Osteoblast (primary cell): ENCODE data around the gene GIMD1. TPM values are rescaled to one million over a fixed set of nuclear protein-coding genes. Genes with fewer than 3 reads are reported as not detected.

Experiments used
- DNase-seq: peaks from one replicate; pipeline ENCODE4 v3.0.0; 2011; ENCODE audit warnings: low spot score, mixed read lengths; ENCODE audit not compliant: insufficient read length; ENCODE audit errors: missing footprints
- H2AFZ ChIP-seq: 2 replicates; pipeline ENCODE4 v1.6.0; 2011; ENCODE audit warnings: mild to moderate bottlenecking, low read length
- H3K27ac ChIP-seq: 2 replicates; pipeline ENCODE4 v1.5.1; 2011; ENCODE audit warnings: mild to moderate bottlenecking, low read depth, low read length, moderate library complexity
- H3K27me3 ChIP-seq: 2 replicates; pipeline ENCODE4 v1.6.0; 2012; ENCODE audit warnings: mild to moderate bottlenecking, control low read depth, inconsistent platforms, low read length, moderate library complexity; ENCODE audit not compliant: insufficient read depth
- H3K36me3 ChIP-seq: 2 replicates; pipeline ENCODE4 v1.5.1; 2011; ENCODE audit warnings: mild to moderate bottlenecking, low read length, control low read depth, moderate library complexity; ENCODE audit not compliant: insufficient read depth
- H3K4me1 ChIP-seq: 2 replicates; pipeline ENCODE4 v1.5.1; 2011; ENCODE audit warnings: mild to moderate bottlenecking, low read length, control low read depth, moderate library complexity; ENCODE audit not compliant: insufficient read depth
- H3K4me2 ChIP-seq: 2 replicates; pipeline ENCODE4 v1.6.0; 2011; ENCODE audit warnings: mild to moderate bottlenecking, low read length; ENCODE audit not compliant: insufficient read depth
- H3K4me3 ChIP-seq: fragments of 200-600 bp; sonication (generic); 3 replicates; pipeline ENCODE4 v1.5.1; 2012; ENCODE audit warnings: mild to moderate bottlenecking, low read length, inconsistent platforms; ENCODE audit not compliant: insufficient read depth
- H3K79me2 ChIP-seq: 2 replicates; pipeline ENCODE4 v1.6.0; 2012; ENCODE audit warnings: mild to moderate bottlenecking, low read length, control low read depth, inconsistent platforms; ENCODE audit not compliant: insufficient read depth
- H3K9me3 ChIP-seq: 2 replicates; pipeline ENCODE4 v1.5.1; 2011; ENCODE audit warnings: low read depth, low read length, control low read depth
- H4K20me1 ChIP-seq: 2 replicates; pipeline ENCODE4 v1.6.0; 2012; ENCODE audit warnings: mild to moderate bottlenecking, low read length, control low read depth; ENCODE audit not compliant: insufficient read depth
- total RNA-seq: library from RNA; depleted of rRNA; stranded (reverse); fragments of >200 nt; gene quantifications from 2 replicates; pipeline ENCODE4 v1.2.3, GENCODE V29; 2012
- TF ChIP-seq, protein P1 (sequence below): IDR thresholded peaks from 2 replicates; pipeline ENCODE4 v1.5.1; 2011; ENCODE audit warnings: mild to moderate bottlenecking, low read depth, low read length, moderate library complexity; ENCODE audit errors: extremely low read depth

The GIMD1 gene
- total RNA-seq, 1 donor = not detected

DNA sequence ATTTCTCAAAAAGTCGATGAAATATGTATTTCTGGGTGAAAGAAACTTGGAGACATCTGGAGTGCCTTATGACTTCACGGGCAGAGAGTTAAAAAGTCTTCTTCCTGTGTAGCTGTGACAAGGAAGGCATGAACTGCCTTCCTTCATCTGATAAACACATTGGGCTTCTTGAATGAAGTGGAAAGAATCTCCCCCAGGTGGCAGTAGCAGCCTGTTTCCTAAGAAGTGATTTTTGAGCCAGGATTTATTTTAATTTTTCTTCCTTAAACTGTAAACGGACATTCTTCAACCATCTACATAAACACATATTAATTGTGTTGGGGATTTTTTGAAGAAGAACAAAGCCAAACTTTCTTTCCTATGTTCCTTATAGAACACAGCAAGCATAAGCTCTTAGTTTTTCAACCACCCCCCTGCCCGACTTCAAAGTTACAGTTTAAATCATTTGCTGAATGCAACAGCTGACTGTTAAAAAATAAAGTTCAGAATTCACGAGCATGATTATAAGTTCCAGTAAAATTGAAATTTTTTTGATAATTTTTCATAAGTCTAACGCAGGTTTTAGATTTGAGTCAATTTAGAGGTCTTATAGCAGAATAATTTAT is 980 bp upstream of the GIMD1 start:
- peak overlapping the region; percentile 76 for H3K4me2 ChIP-seq
- no peak for DNase-seq
- TF ChIP-seq, protein P1, sequence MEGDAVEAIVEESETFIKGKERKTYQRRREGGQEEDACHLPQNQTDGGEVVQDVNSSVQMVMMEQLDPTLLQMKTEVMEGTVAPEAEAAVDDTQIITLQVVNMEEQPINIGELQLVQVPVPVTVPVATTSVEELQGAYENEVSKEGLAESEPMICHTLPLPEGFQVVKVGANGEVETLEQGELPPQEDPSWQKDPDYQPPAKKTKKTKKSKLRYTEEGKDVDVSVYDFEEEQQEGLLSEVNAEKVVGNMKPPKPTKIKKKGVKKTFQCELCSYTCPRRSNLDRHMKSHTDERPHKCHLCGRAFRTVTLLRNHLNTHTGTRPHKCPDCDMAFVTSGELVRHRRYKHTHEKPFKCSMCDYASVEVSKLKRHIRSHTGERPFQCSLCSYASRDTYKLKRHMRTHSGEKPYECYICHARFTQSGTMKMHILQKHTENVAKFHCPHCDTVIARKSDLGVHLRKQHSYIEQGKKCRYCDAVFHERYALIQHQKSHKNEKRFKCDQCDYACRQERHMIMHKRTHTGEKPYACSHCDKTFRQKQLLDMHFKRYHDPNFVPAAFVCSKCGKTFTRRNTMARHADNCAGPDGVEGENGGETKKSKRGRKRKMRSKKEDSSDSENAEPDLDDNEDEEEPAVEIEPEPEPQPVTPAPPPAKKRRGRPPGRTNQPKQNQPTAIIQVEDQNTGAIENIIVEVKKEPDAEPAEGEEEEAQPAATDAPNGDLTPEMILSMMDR = peak; percentile 84
- peak overlapping the region; percentile 48 for H3K4me3 ChIP-seq
- peaks cover 26% of the 10 kb centered on the region for H3K4me1 ChIP-seq
- no peaks in the 10 kb centered on the region for H3K36me3 ChIP-seq
- H2AFZ ChIP-seq = peak overlapping the region; percentile 84
- H3K27me3 ChIP-seq = no peaks in the 10 kb centered on the region
- no peaks in the 10 kb centered on the region for H4K20me1 ChIP-seq
- H3K9me3 ChIP-seq = no peaks in the 10 kb centered on the region
- H3K79me2 ChIP-seq = no peaks in the 10 kb centered on the region
- no peak overlapping the region for H3K27ac ChIP-seq

DNA sequence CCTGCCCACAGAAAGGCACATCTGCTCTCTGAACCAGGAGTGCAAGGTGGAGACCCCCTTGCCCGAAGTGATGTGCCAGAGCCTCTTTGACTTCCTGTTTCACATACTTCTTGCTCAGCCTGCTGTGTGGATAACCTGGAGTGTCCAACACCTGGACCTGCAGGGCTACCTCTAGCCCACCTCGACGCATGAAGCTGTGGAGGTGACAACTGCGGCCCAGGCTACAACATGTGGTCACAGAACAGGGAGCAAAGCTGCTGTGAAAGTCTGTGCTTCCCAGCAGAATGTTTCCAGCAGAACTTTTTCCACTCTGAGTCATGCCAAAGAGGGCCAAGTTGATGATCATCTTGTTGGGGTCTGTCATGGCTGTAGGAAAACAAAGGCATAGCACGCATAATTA is 1.5 kb downstream of the GIMD1 start:
- H3K9me3 ChIP-seq = no peaks in the 10 kb centered on the region
- no peaks in the 10 kb centered on the region for H3K27me3 ChIP-seq
- H3K4me3 ChIP-seq = no peak overlapping the region
- no peak for DNase-seq
- H3K4me1 ChIP-seq = peaks cover 30% of the 10 kb centered on the region
- H2AFZ ChIP-seq = no peak overlapping the region
- H3K36me3 ChIP-seq = no peaks in the 10 kb centered on the region
- TF ChIP-seq, protein P1 = no peak
- H3K4me2 ChIP-seq = no peak overlapping the region
- H3K79me2 ChIP-seq = no peaks in the 10 kb centered on the region
- H4K20me1 ChIP-seq = no peaks in the 10 kb centered on the region
- H3K27ac ChIP-seq = no peak overlapping the region

DNA sequence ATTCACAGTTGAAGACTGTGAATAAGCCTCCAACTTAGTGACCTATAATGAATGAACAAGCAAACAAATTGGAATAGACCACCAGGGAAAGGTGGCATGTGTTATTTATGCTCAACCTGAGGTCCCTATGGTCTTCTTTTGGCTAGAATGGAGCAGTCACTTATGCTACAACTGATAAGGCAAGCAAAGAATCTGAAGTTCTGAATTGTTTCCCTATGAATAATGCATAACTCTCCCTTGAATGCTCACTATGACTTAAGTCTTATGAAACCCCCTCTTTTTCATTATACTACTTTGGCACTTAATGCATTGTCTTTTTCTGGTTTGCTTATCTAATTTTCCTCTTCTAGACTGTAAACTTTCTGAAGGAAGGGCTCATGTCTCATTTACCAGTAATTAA is 2.6 kb downstream of the GIMD1 start:
- Histone ChIP-seq H3K27ac (peak overlapping the region; percentile 80), H3K4me2 (peak overlapping the region; percentile 50), H2AFZ (no peak overlapping the region), H3K79me2 (no peaks in the 10 kb centered on the region), H3K4me3 (no peak overlapping the region), H3K27me3 (no peaks in the 10 kb centered on the region), H3K36me3 (no peaks in the 10 kb centered on the region), H4K20me1 (no peaks in the 10 kb centered on the region), H3K4me1 (peaks cover 30% of the 10 kb centered on the region), H3K9me3 (no peaks in the 10 kb centered on the region)
- TF ChIP-seq, protein P1 = no peak
- DNase-seq = peak; percentile 54

DNA sequence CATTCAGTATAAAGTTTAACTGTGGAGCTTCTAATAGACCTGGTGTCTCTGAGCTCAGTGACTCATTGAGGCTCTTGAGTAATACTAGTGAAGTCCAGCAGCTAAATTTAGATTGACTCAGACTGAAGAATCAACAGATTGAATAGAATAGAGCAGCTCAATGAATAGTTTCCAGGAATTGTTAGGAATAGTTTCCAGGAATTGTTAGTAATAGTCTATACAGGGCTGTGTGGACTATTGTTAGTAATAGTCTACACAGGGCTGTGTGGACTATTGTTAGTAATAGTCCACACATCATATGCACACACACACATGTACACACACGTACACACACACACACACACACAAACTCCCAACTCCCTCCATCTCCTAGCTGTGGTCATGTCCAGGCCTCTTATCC is 3.0 kb downstream of the GIMD1 start:
- Histone ChIP-seq H2AFZ (no peak overlapping the region), H3K36me3 (no peaks in the 10 kb centered on the region), H3K4me3 (no peak overlapping the region), H3K9me3 (no peaks in the 10 kb centered on the region), H4K20me1 (no peaks in the 10 kb centered on the region), H3K27me3 (no peaks in the 10 kb centered on the region), H3K79me2 (no peaks in the 10 kb centered on the region), H3K27ac (peak overlapping the region; percentile 80), H3K4me1 (peaks cover 30% of the 10 kb centered on the region), H3K4me2 (peak overlapping the region; percentile 50)
- TF ChIP-seq, protein P1 = no peak
- DNase-seq = no peak
